ENCODE results near the gene EVL. TPM values are rescaled to one million over a fixed set of nuclear protein-coding genes. Genes with fewer than 3 reads are reported as not detected.

The EVL gene
- total RNA-seq, 2 experiments from 2014 or later, result 174 to 180 TPM

DNA sequence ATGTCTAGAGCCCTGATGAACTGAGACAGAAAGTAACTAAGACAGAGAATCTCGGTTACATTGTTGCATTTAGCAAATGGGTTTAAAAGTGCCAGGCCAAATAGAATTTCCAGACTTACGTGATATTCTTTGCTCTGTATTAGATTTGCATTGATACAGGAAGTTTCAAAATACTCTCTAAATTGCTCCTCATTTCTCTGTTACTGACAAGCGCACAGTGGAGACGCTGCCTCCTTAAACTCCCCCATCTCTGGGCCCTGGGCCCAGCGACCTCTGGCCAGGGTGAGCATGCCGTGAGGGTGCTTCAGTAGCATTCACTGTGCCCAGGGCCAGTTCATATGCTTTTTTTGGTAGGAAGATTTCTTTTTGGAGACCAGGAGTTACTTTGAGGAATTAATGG, 22.9 kb upstream of the EVL start:
- DNase-seq, result no peak
- H3K4me3 Mint-ChIP-seq, result no peak overlapping the region
- H3K27ac Mint-ChIP-seq, result no peak overlapping the region
- no peaks in the 10 kb centered on the region for H3K9me3 Mint-ChIP-seq
- no peaks in the 10 kb centered on the region for H3K27me3 Mint-ChIP-seq
- ChIA-PET CTCF (interaction anchor here (1.0 kb wide), 1 partner anchor 66 kb away, joined by 3 read pairs; no protein-coding TSS in a partner anchor), POLR2A (no interaction called here)
- H3K36me3 Mint-ChIP-seq, result no peaks in the 10 kb centered on the region
- H3K4me1 Mint-ChIP-seq (ENCODE audit: low read depth), result no peaks in the 10 kb centered on the region
- intact Hi-C loops (cut with micrococcal nuclease), result no loop called here

DNA sequence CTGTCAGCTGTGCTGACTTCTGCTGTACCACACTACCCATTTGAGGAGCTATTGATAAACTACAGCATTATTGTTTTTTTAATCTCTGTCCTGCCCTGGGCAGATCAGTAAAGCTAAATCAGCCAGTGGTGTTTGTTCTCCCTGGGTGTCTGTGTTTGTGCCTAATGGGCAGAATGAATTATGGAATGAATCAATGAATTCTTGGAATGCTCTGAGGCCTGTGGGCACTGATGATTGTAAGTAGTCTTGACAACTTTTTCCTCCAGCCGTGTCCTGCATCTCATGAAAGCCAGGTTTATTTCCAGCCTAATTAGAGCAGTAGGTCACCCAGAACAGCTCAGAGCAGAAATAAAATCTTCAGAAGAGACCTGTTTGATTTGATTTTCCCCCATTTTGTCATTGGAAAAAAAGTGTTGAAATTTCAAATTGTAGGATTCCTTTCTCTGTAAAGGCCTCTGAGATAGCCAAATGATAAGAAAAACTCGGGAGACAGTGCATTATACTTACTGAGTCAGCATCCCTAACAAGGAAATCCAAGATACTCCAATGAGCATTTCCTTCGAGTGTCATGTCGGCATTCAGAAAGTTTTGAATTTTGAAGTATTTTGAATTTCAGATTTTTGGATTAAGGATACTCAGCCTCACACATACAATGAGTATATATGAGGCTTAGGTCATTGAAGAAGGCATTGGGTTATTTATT, 19.4 kb upstream of the EVL start:
- H3K4me1 Mint-ChIP-seq (ENCODE audit: low read depth), result peaks cover 16% of the 10 kb centered on the region
- no peak overlapping the region for H3K4me3 Mint-ChIP-seq
- no peaks in the 10 kb centered on the region for H3K27me3 Mint-ChIP-seq
- no peak overlapping the region for H3K27ac Mint-ChIP-seq
- no peaks in the 10 kb centered on the region for H3K9me3 Mint-ChIP-seq
- ChIA-PET CTCF (no interaction called here), POLR2A (no interaction called here)
- DNase-seq, result no peak
- intact Hi-C loops (cut with micrococcal nuclease), result loop anchor here (5.0 kb wide), 1 partner anchor 58 kb away; no protein-coding TSS in a partner anchor
- no peaks in the 10 kb centered on the region for H3K36me3 Mint-ChIP-seq

DNA sequence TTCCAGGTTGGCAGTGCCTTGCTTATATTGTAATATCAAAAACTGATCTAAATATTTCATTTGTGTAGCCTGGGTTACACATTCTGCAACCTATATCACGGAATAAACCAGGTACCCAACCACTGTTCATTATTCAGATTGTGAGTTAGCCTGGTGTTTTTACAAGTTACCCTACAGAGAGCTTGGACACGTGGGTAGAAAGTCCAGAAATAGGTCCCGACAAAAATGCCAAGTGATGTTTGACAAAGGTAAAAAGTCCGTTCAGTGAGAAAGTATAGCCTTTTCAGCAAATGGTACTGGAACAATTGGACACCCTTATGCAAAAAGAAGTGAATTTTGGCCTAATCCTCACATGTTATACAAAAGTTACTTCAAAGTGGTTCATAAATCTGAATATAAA, 17.6 kb upstream of the EVL start:
- no peak for DNase-seq
- Mint-ChIP-seq H3K9me3 (no peaks in the 10 kb centered on the region), H3K27me3 (no peaks in the 10 kb centered on the region), H3K4me3 (no peak overlapping the region), H3K4me1 (ENCODE audit: low read depth) (peaks cover 16% of the 10 kb centered on the region), H3K36me3 (no peaks in the 10 kb centered on the region), H3K27ac (no peak overlapping the region)
- CTCF ChIA-PET, result interaction anchor here (0.9 to 1.0 kb wide), 2 partner anchors 66 to 100 kb away, joined by 3 read pairs; no protein-coding TSS in a partner anchor
- POLR2A ChIA-PET, result no interaction called here
- intact Hi-C loops (cut with micrococcal nuclease), result loop anchor here (5.0 kb wide), 1 partner anchor 60 kb away; no protein-coding TSS in a partner anchor

DNA sequence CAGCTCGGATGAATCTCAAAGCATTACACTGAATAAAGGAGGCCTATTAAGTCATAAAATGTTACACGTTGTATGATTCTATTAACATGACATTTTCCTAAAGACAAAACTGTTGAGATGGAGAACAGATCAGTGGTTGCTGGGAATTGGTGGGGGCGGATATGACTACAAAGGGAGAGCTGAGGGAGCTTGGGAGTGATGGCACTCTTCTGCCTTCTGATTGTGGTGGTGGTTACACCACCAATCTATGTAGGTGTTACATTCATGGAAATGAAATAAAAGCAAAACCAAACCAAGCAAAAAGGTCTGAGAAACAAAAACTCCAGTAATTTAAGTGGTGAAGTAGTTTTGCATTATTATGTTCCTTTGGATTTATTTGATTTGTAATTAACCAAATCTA, 16.4 kb upstream of the EVL start:
- H3K36me3 Mint-ChIP-seq, result no peaks in the 10 kb centered on the region
- H3K4me1 Mint-ChIP-seq (ENCODE audit: low read depth), result peaks cover 16% of the 10 kb centered on the region
- ChIA-PET POLR2A (no interaction called here), CTCF (interaction anchor here (0.6 to 1.2 kb wide), 5 partner anchors 9 to 60 kb away, joined by 3 to 7 read pairs (median 3); no protein-coding TSS in a partner anchor)
- no peaks in the 10 kb centered on the region for H3K27me3 Mint-ChIP-seq
- H3K9me3 Mint-ChIP-seq, result no peaks in the 10 kb centered on the region
- no peak overlapping the region for H3K27ac Mint-ChIP-seq
- peak; percentile 51 for DNase-seq
- intact Hi-C loops (cut with micrococcal nuclease), result loop anchor here (5.0 kb wide), 1 partner anchor 61 kb away; no protein-coding TSS in a partner anchor
- no peak overlapping the region for H3K4me3 Mint-ChIP-seq

DNA sequence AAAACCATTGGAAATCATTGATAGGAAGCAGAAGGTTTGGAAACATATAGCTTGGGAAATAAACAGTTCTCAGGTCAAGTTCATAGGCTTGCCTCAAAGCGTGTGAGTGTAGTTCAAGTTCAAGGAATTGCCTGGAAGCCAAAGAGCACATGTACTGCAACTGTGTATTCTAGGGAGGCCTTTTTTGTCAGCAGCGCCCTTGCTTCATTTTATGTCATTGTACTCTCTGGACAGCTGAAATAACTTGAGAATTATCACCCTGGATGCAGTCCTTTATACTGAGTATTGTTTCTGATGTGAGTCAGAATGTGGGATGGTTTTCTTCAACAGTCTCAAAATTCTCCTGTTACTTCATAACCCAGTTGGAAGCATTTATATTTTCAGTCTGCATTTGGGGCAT, 16.0 kb upstream of the EVL start:
- Mint-ChIP-seq H3K9me3 (no peaks in the 10 kb centered on the region), H3K4me3 (no peak overlapping the region), H3K36me3 (no peaks in the 10 kb centered on the region), H3K4me1 (ENCODE audit: low read depth) (peaks cover 16% of the 10 kb centered on the region), H3K27me3 (no peaks in the 10 kb centered on the region), H3K27ac (no peak overlapping the region)
- intact Hi-C loops (cut with micrococcal nuclease), result loop anchor here (5.0 kb wide), 1 partner anchor 62 kb away; no protein-coding TSS in a partner anchor
- ChIA-PET CTCF (interaction anchor here (0.8 to 1.5 kb wide), 5 partner anchors 8 to 66 kb away, joined by 3 to 7 read pairs (median 4); no protein-coding TSS in a partner anchor), POLR2A (no interaction called here)
- DNase-seq, result no peak

DNA sequence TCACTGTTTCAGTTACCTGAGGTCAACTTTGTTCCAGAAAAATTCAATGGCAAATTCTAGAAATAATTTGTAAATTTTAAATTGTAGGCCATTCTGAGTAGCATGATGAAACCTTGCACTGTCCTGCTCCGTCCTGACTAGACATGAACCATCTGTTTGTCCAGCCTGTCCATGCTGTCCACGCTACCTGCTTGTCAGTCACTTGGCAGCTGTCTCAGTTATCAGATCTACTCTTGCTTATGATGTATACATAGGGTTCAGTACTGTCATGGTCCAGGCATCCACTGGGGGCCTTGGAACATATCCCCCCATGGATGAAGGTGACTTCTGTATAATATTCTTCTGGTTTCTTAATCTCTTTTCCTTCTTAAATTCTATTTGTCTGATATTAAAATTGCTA, 14.1 kb upstream of the EVL start:
- POLR2A ChIA-PET, result no interaction called here
- Mint-ChIP-seq H3K27me3 (no peaks in the 10 kb centered on the region), H3K27ac (no peak overlapping the region), H3K9me3 (no peaks in the 10 kb centered on the region), H3K4me3 (no peak overlapping the region), H3K4me1 (ENCODE audit: low read depth) (peaks cover 16% of the 10 kb centered on the region), H3K36me3 (no peaks in the 10 kb centered on the region)
- DNase-seq, result no peak
- CTCF ChIA-PET, result interaction anchor here (0.6 to 2.1 kb wide), 4 partner anchors 54 to 142 kb away, joined by 3 to 7 read pairs (median 4); no protein-coding TSS in a partner anchor
- intact Hi-C loops (cut with micrococcal nuclease), result no loop called here

DNA sequence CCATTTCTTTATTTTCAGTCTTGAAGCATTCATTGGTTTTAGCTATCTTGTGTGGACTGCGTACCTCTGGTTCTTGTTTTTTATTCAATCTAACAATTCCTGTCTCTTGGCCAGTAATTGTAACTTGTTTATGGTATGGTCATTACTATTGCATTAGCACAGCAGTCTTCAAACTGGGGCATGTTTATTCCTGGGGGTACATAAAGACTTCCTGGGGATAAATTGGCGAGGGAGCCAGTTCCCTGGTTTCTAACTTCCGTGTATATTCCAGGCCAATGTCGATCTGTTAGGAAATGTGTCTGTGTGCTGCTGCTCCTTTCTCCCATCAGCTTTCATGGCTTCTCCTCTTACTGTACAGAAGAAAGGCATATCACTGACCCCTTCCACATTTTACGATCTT, 13.7 kb upstream of the EVL start:
- Mint-ChIP-seq H3K4me3 (no peak overlapping the region), H3K9me3 (no peaks in the 10 kb centered on the region), H3K27ac (no peak overlapping the region), H3K4me1 (ENCODE audit: low read depth) (peaks cover 16% of the 10 kb centered on the region), H3K36me3 (no peaks in the 10 kb centered on the region), H3K27me3 (no peaks in the 10 kb centered on the region)
- ChIA-PET POLR2A (no interaction called here), CTCF (interaction anchor here (0.6 to 2.1 kb wide), 4 partner anchors 56 to 141 kb away, joined by 3 to 7 read pairs (median 6); no protein-coding TSS in a partner anchor)
- no peak for DNase-seq
- intact Hi-C loops (cut with micrococcal nuclease), result no loop called here

DNA sequence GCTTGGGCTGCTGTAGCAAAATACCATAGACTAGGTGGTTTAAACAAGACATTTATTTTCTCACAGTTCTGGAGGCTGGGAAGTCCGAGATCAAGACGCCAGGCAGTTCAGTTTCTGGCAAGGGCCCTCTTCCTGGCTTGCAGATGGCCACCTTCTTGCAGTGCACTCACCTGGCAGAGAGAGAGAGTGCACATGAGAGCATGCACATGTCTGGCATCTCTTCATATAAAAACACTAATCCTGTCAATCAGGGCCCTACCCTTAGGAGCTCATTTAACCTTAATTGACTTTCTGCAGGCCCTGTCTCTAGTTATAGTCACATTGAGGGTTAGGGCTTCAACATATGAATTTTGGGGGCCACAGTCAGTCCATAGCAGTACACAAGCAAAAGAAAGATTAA, 12.4 kb upstream of the EVL start:
- Mint-ChIP-seq H3K4me3 (no peak overlapping the region), H3K4me1 (ENCODE audit: low read depth) (peaks cover 26% of the 10 kb centered on the region), H3K36me3 (no peaks in the 10 kb centered on the region), H3K27ac (no peak overlapping the region), H3K9me3 (no peaks in the 10 kb centered on the region), H3K27me3 (no peaks in the 10 kb centered on the region)
- intact Hi-C loops (cut with micrococcal nuclease), result no loop called here
- ChIA-PET CTCF (interaction anchor here (1.2 to 1.8 kb wide), 3 partner anchors 24 to 71 kb away, joined by 3 to 7 read pairs (median 6); no protein-coding TSS in a partner anchor), POLR2A (no interaction called here)
- no peak for DNase-seq

DNA sequence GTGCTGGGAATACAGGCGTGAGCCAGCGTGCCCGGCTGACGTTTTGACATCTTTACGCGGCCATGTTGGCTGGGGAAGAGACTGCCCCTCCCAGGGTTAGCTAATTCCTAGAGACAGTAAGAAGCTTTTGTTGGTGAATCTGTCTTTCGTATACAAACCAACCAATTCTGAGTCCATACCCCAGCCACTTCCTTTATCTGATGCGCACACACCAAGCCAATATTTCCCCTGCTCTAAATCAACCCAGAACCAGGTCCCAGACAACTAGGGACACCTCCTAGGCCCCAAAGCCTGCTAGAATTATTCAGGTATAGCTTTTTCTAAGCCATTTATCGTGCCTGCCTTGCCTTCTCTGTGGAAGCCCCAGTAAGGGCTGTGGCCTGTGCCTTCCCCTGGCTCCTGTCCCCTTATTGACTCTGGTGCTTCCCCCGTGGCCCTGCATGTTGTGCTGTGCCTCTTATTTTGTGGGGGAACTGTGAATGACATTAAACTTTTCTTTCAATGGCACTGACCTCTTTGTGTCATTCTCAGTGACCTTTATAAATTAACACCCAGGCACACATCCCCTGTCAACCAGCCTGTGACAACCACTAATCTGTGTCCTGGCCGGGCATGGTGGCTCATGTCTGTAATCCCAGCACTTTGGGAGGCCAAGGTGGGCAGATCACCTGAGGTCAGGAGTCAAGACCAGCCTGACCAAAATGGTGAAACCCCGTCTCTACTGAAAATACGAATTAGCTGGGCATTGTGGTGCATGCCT, 10.7 kb upstream of the EVL start:
- H3K9me3 Mint-ChIP-seq, result no peaks in the 10 kb centered on the region
- POLR2A ChIA-PET, result no interaction called here
- intact Hi-C loops (cut with micrococcal nuclease), result no loop called here
- H3K27me3 Mint-ChIP-seq, result no peaks in the 10 kb centered on the region
- no peak overlapping the region for H3K27ac Mint-ChIP-seq
- CTCF ChIA-PET, result interaction anchor here (1.4 to 6.6 kb wide), 3 partner anchors 55 to 138 kb away, joined by 6 to 75 read pairs (median 6); no protein-coding TSS in a partner anchor
- peaks cover 30% of the 10 kb centered on the region for H3K4me1 Mint-ChIP-seq (ENCODE audit: low read depth)
- no peak overlapping the region for H3K4me3 Mint-ChIP-seq
- H3K36me3 Mint-ChIP-seq, result no peaks in the 10 kb centered on the region
- DNase-seq, result no peak

DNA sequence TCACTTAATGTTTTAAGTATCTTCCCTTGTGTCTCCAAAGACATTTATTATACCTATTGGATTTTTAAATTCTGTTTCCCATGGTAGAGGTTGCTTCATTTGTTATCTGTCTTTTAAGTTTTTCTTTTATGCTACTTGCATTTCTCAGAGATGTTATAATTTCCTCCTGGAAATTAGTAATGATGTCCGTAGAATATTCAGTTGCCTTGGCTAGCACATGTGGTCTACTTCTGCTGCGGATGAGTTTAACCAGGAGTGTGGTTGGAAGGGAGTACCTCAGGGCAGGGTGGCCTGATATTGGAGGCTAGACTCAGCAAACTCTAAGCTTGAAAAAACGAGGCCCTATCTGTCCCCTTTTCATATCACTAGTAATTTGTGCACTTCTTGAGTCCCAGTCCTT, 8.8 kb upstream of the EVL start:
- ChIA-PET POLR2A (no interaction called here), CTCF (interaction anchor here (0.7 to 6.6 kb wide), 11 partner anchors 10 to 136 kb away, joined by 3 to 75 read pairs (median 8); no protein-coding TSS in a partner anchor)
- Mint-ChIP-seq H3K4me3 (no peak overlapping the region), H3K4me1 (ENCODE audit: low read depth) (peaks cover 42% of the 10 kb centered on the region), H3K9me3 (no peaks in the 10 kb centered on the region), H3K27me3 (no peaks in the 10 kb centered on the region), H3K27ac (no peak overlapping the region), H3K36me3 (peaks cover 2% of the 10 kb centered on the region)
- DNase-seq, result no peak
- intact Hi-C loops (cut with micrococcal nuclease), result loop anchor here (2.0 kb wide), 1 partner anchor 136 kb away; no protein-coding TSS in a partner anchor

DNA sequence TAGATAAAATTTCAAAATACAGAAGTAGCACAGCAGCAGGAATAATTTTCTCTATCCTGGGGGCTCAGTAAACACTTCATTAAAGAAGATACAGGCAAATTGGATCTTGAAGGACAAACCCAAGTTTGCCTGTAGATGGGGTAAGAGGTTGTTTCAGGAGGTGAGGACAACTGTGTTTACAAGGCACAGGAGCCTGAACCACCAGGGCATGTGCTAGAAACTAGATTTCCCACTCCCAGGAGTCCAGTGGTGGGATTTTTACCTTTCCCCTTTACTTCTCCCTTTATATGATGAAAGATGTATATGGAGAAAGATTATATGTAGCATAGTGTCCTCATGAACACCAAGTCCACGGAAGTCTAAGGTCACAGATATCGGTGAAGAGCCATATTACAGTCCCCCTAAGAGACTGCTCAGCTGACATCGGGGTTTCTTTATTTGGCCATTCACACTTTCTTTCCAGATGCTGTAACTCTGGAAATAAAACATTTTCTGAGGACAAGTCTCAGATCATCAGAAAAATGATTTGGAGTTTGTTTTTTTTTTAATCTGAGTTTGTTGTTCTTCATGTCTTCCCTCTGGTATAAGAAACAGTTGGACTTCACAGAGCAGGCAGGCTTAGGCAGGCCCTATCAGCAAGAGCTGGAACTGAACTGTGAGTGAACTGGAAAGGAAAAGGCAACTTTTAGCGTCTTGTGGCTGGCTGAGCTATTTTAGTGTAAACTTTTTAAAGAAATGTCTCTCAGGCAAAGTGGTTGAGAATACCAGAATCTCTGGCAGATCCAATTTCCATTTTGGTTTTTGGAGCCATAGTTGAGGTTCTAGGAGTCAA, 8.0 kb upstream of the EVL start:
- peaks cover 49% of the 10 kb centered on the region for H3K4me1 Mint-ChIP-seq (ENCODE audit: low read depth)
- no peak for DNase-seq
- CTCF ChIA-PET, result interaction anchor here (0.6 to 6.6 kb wide), 17 partner anchors 9 to 136 kb away, joined by 3 to 75 read pairs (median 6); no protein-coding TSS in a partner anchor
- no peaks in the 10 kb centered on the region for H3K27me3 Mint-ChIP-seq
- H3K9me3 Mint-ChIP-seq, result no peaks in the 10 kb centered on the region
- intact Hi-C loops (cut with micrococcal nuclease), result loop anchor here (1.0 to 2.0 kb wide), 2 partner anchors 51 to 136 kb away; no protein-coding TSS in a partner anchor
- peaks cover 2% of the 10 kb centered on the region for H3K36me3 Mint-ChIP-seq
- H3K27ac Mint-ChIP-seq, result peak overlapping the region; percentile 56
- POLR2A ChIA-PET, result interaction anchor here (0.9 to 1.8 kb wide), 2 partner anchors 10 to 13 kb away, joined by 5 to 7 read pairs; no protein-coding TSS in a partner anchor
- no peak overlapping the region for H3K4me3 Mint-ChIP-seq
